Common myeloid progenitor, CD34-positive (primary cell): ENCODE measurements around the gene CAT.
A peak's percentile ranks its signal among the peaks of the same experiment; 100 is the strongest.

Experiments used
- CTCF ChIA-PET: fragments of 350-600 bp; sonication (Branson Sonifier 250); formaldehyde crosslinking; loops from one replicate; lab custom pipeline; 2021; ENCODE audit warnings: antibody characterized with exemption; lab: Charles Lee
- POLR2A ChIA-PET: fragments of 350-600 bp; sonication (Branson Sonifier 250); formaldehyde crosslinking; loops from one replicate; lab custom pipeline; 2021; ENCODE audit warnings: antibody characterized with exemption; lab: Charles Lee
- DNase-seq, 3 donors: peaks; one replicate each; pipeline versions ENCODE4 v3.0.0 to v3.0.0-alpha.2; 2013
- H3K27ac ChIP-seq, 2 experiments: 1 replicate in 1 of 2; 2 replicates in 1 of 2; pipeline ENCODE4 v1.7.0; 2013; ENCODE audit warnings: inconsistent platforms in 2 of 2, low read length in 2 of 2, mild to moderate bottlenecking in 2 of 2, low read depth in 1 of 2, moderate library complexity in 1 of 2; ENCODE audit not compliant: severe bottlenecking in 2 of 2, insufficient read depth in 1 of 2, poor library complexity in 1 of 2
- H3K27me3 ChIP-seq, 5 experiments: replicated peaks in 2 of 5; 1 replicate in 3 of 5; 2 replicates in 2 of 5; pipeline versions ENCODE4 v1.6.1 to v1.7.0; 2013; ENCODE audit warnings: low read length in 4 of 5, mild to moderate bottlenecking in 2 of 5, moderate library complexity in 2 of 5, inconsistent platforms in 1 of 5; ENCODE audit not compliant: insufficient read depth in 5 of 5, control insufficient read depth in 4 of 5
- H3K36me3 ChIP-seq, 4 experiments: 1 replicate in 2 of 4; 2 replicates in 2 of 4; pipeline versions ENCODE4 v1.6.1 to v1.7.0; 2013; ENCODE audit warnings: low read length in 3 of 4, control low read depth in 1 of 4, mild to moderate bottlenecking in 1 of 4; ENCODE audit not compliant: control insufficient read depth in 4 of 4, insufficient read depth in 4 of 4
- H3K4me1 ChIP-seq, 4 experiments: 1 replicate in 3 of 4; 2 replicates in 1 of 4; pipeline versions ENCODE4 v1.6.1 to v1.7.1; 2013; ENCODE audit warnings: low read length in 3 of 4, mild to moderate bottlenecking in 3 of 4, control low read depth in 1 of 4, inconsistent platforms in 1 of 4, moderate library complexity in 1 of 4; ENCODE audit not compliant: control insufficient read depth in 4 of 4, insufficient read depth in 4 of 4; ENCODE audit errors: control extremely low read depth in 1 of 4
- H3K4me3 ChIP-seq, 7 experiments: 1 replicate in 4 of 7; 2 replicates in 3 of 7; pipeline versions ENCODE4 v1.5.1 to v1.7.0; 2013; ENCODE audit warnings: mild to moderate bottlenecking in 7 of 7, low read length in 6 of 7, moderate library complexity in 6 of 7, inconsistent platforms in 2 of 7, low read depth in 2 of 7, control low read depth in 1 of 7; ENCODE audit not compliant: insufficient read depth in 4 of 7, control insufficient read depth in 1 of 7; ENCODE audit errors: extremely low read depth in 1 of 7
- H3K9me3 ChIP-seq, 5 experiments: 1 replicate in 4 of 5; 2 replicates in 1 of 5; pipeline versions ENCODE4 v1.6.1 to v1.7.1; 2013; ENCODE audit warnings: low read length in 4 of 5, mild to moderate bottlenecking in 2 of 5, inconsistent platforms in 1 of 5, low read depth in 1 of 5, moderate library complexity in 1 of 5; ENCODE audit not compliant: control insufficient read depth in 4 of 5, insufficient read depth in 2 of 5; ENCODE audit errors: control extremely low read depth in 1 of 5
- WGBS: methylation state at CpG from one replicate; pipeline ENCODE4 v1.1.5; 2013; ENCODE audit not compliant: insufficient coverage; 5-methylcytosine and 5-hydroxymethylcytosine counted together

The CAT gene

DNA sequence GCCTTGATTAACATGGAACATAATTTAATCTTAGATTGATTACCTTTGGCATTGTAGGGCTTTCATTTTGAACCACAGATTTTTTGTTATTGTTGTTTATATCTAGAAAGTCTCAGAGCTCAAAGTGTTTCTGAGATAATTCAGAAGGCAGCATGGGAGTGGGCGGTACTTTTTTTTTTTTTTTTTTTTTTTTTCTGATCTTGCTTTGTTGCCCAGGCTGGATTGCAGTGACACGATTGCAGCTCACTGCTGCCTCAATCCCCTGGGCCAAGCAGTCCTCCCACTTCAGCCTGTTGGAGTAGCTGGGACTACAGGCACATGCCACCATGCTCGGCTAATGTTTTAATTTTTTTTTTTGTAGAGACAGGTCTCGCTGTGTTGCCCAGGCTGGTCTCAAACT is 21.5 kb downstream of the CAT start:
- 100% methylated on average over 1 of the region's 4 CpGs for WGBS
- ChIA-PET CTCF (interaction anchor here (0.9 to 1.2 kb wide), 4 partner anchors 16 to 328 kb away, joined by 3 read pairs; no protein-coding TSS in a partner anchor), POLR2A (no interaction called here)
- H3K27ac ChIP-seq: no peak overlapping the region
- H3K4me1 ChIP-seq: peaks cover 0 to 7% (median 0%) of the 10 kb centered on the region in 4 experiments
- H3K27me3 ChIP-seq: no peaks in the 10 kb centered on the region
- H3K4me3 ChIP-seq: no peak overlapping the region
- DNase-seq: no peak
- peaks cover 48 to 95% (median 79%) of the 10 kb centered on the region in 4 experiments for H3K36me3 ChIP-seq
- peaks cover 0 to 8% (median 3%) of the 10 kb centered on the region in 5 experiments for H3K9me3 ChIP-seq

GRCh38 chr11:34461215-34461614 is 22.5 kb downstream of the CAT start:
- WGBS: 94% methylated on average over 13 of the region's 14 CpGs
- POLR2A ChIA-PET: no interaction called here
- CTCF ChIA-PET: interaction anchor here (3.4 kb wide), 1 partner anchor 11 kb away, joined by 20 read pairs; no protein-coding TSS in a partner anchor

GRCh38 chr11:34464591-34465051 is 25.9 kb downstream of the CAT start:
- Histone ChIP-seq H3K36me3 (peaks cover 46 to 95% (median 75%) of the 10 kb centered on the region in 4 experiments), H3K4me1 (peaks cover 0 to 7% (median 0%) of the 10 kb centered on the region in 4 experiments), H3K4me3 (no peak overlapping the region), H3K27me3 (no peaks in the 10 kb centered on the region), H3K9me3 (peaks cover 6 to 29% (median 12%) of the 10 kb centered on the region in 5 experiments), H3K27ac (no peak overlapping the region)
- CTCF ChIA-PET: interaction anchor here (0.9 to 2.0 kb wide), 11 partner anchors 10 to 107 kb away, joined by 3 to 5 read pairs (median 5); partner anchors contain the start of genes ABTB2 and CAT
- 49% methylated on average over 6 of the region's 7 CpGs for WGBS
- POLR2A ChIA-PET: interaction anchor here (0.7 kb wide), 1 partner anchor 562 kb away, joined by 3 read pairs; no protein-coding TSS in a partner anchor
- peak; percentile 60 to 84 (median 75) for DNase-seq

More at GRCh38 chr11:34461215-34461614, 22.5 kb downstream of the CAT start:
- peaks cover 4 to 17% (median 10%) of the 10 kb centered on the region in 5 experiments for H3K9me3 ChIP-seq
- H3K27ac ChIP-seq: no peak overlapping the region
- H3K4me1 ChIP-seq: peaks cover 0 to 7% (median 0%) of the 10 kb centered on the region in 4 experiments
- H3K36me3 ChIP-seq: peaks cover 55 to 95% (median 81%) of the 10 kb centered on the region in 4 experiments
- DNase-seq: no peak
- no peak overlapping the region for H3K4me3 ChIP-seq
- H3K27me3 ChIP-seq: no peaks in the 10 kb centered on the region

- H3K27ac ChIP-seq: no peak overlapping the region
- peaks cover 0 to 7% (median 0%) of the 10 kb centered on the region in 4 experiments for H3K4me1 ChIP-seq
- H3K27me3 ChIP-seq: no peaks in the 10 kb centered on the region
- DNase-seq: peak in 2 of 3 donors; percentile 52 to 61
- CTCF ChIA-PET: interaction anchor here (0.8 to 3.8 kb wide), 18 partner anchors 10 to 325 kb away, joined by 3 to 18 read pairs (median 5); no protein-coding TSS in a partner anchor
- H3K36me3 ChIP-seq: peaks cover 54 to 96% (median 75%) of the 10 kb centered on the region in 4 experiments
- 65% methylated on average over 2 of the region's 3 CpGs for WGBS
- H3K4me3 ChIP-seq: peak overlapping the region in 1 of 7 experiments; percentile 30
- POLR2A ChIA-PET: interaction anchor here (0.7 kb wide), 1 partner anchor 33 kb away, joined by 3 read pairs; no protein-coding TSS in a partner anchor
- H3K9me3 ChIP-seq: peaks cover 6 to 29% (median 12%) of the 10 kb centered on the region in 5 experiments
These were observed 28.2 kb downstream of the CAT start for GRCh38 chr11:34466802-34467488.

- 80% methylated on average over 8 of the region's 8 CpGs for WGBS
- H3K4me1 ChIP-seq: peaks cover 0 to 7% (median 0%) of the 10 kb centered on the region in 4 experiments
- no peak overlapping the region for H3K27ac ChIP-seq
- CTCF ChIA-PET: interaction anchor here (0.6 to 3.8 kb wide), 30 partner anchors 9 to 362 kb away, joined by 3 to 23 read pairs (median 4); partner anchors contain the start of gene NAT10
- DNase-seq: peak; percentile 58 to 84 (median 83)
- peaks cover 6 to 29% (median 12%) of the 10 kb centered on the region in 5 experiments for H3K9me3 ChIP-seq
- no peaks in the 10 kb centered on the region for H3K27me3 ChIP-seq
- H3K36me3 ChIP-seq: peaks cover 48 to 98% (median 70%) of the 10 kb centered on the region in 4 experiments
- H3K4me3 ChIP-seq: no peak overlapping the region
- POLR2A ChIA-PET: interaction anchor here (0.7 to 1.0 kb wide), 2 partner anchors 30 to 102 kb away, joined by 3 read pairs; no protein-coding TSS in a partner anchor
These were observed 29.6 kb downstream of the CAT start for GRCh38 chr11:34468209-34468841.

DNA sequence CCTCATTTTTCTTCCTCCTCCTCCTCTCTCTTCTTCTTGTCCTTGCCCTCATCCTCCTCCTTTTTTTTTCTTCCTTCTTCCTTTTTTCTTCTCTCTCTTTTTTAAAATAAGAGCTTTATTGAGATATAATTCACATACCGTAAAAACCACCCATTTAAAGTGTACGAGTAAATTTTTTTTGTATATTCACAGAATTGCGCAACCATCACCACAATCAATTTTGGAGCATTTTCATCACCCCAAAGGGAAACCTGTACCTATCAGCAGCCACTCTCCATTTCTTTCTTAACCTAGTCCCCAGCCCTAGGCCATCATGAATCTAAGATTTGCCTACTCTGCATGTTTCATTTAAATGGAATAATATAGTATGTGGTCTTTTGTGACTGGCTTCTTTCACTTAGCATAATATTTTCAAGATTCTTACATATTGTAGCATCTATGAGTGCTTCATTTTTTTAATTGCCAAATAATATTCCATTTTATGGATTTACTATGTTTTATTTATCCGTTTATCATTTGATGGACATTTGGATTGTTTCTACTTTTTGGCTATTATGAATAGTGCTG is 35.0 kb downstream of the CAT start:
- CTCF ChIA-PET: interaction anchor here (0.8 to 1.5 kb wide), 3 partner anchors 12 to 300 kb away, joined by 3 to 5 read pairs (median 3); no protein-coding TSS in a partner anchor
- POLR2A ChIA-PET: no interaction called here
- Histone ChIP-seq H3K4me3 (no peak overlapping the region), H3K27ac (no peak overlapping the region), H3K4me1 (no peaks in the 10 kb centered on the region), H3K36me3 (peaks cover 18 to 56% (median 34%) of the 10 kb centered on the region in 4 experiments), H3K27me3 (no peaks in the 10 kb centered on the region), H3K9me3 (no peaks in the 10 kb centered on the region)
- WGBS: 100% methylated on average over 2 of the region's 4 CpGs
- DNase-seq: no peak
